Mesendoderm (in vitro differentiated cells): ENCODE measurements around the gene ZNF584.
A peak's percentile ranks its signal among the peaks of the same experiment; 100 is the strongest.

Experiments used
- DNase-seq: peaks from one replicate; pipeline ENCODE4 v3.0.0; 2013
- H2AK5ac ChIP-seq: 2 replicates; pipeline ENCODE4 v1.6.1; 2013; ENCODE audit warnings: low read length, inconsistent platforms
- H2BK120ac ChIP-seq: 2 replicates; pipeline ENCODE4 v1.6.1; 2013; ENCODE audit warnings: low read depth, mild to moderate bottlenecking, low read length, moderate library complexity, mixed read lengths
- H2BK15ac ChIP-seq: replicated peaks from 2 replicates; pipeline ENCODE4 v1.6.1; 2013; ENCODE audit warnings: low read depth, mild to moderate bottlenecking, moderate library complexity
- H2BK5ac ChIP-seq: 2 replicates; pipeline ENCODE4 v1.6.1; 2013; ENCODE audit warnings: low read length, inconsistent platforms
- H3K18ac ChIP-seq: 2 replicates; pipeline ENCODE4 v1.6.1; 2013; ENCODE audit warnings: mild to moderate bottlenecking, low read length, mixed read lengths
- H3K23ac ChIP-seq: one replicate; pipeline ENCODE4 v1.6.1; 2013; ENCODE audit warnings: low read length
- H3K27ac ChIP-seq: 2 replicates; pipeline ENCODE4 v1.5.1; 2013; ENCODE audit warnings: low read depth, mild to moderate bottlenecking, inconsistent platforms, low read length, moderate library complexity
- H3K27me3 ChIP-seq: 2 replicates; pipeline ENCODE4 v1.6.1; 2013; ENCODE audit warnings: low read length, control low read depth, mild to moderate bottlenecking, inconsistent platforms; ENCODE audit not compliant: insufficient read depth, poor library complexity
- H3K36me3 ChIP-seq: 2 replicates; pipeline ENCODE4 v1.6.1; 2013; ENCODE audit warnings: low read length, inconsistent platforms; ENCODE audit not compliant: control insufficient read depth, insufficient read depth
- H3K4ac ChIP-seq: one replicate; pipeline ENCODE4 v1.6.1; 2013; ENCODE audit warnings: low read depth, mild to moderate bottlenecking, low read length, moderate library complexity
- H3K4me1 ChIP-seq: 2 replicates; pipeline ENCODE4 v1.6.1; 2013; ENCODE audit warnings: low read depth, low read length, inconsistent platforms; ENCODE audit not compliant: control insufficient read depth
- H3K4me2 ChIP-seq: 2 replicates; pipeline ENCODE4 v1.6.1; 2013; ENCODE audit warnings: low read length
- H3K4me3 ChIP-seq: 2 replicates; pipeline ENCODE4 v1.5.1; 2013; ENCODE audit warnings: mild to moderate bottlenecking, low read length
- H3K56ac ChIP-seq: one replicate; pipeline ENCODE4 v1.6.1; 2013; ENCODE audit warnings: low read length
- H3K79me1 ChIP-seq: 2 replicates; pipeline ENCODE4 v1.6.1; 2013; ENCODE audit warnings: low read length, inconsistent platforms
- H3K79me2 ChIP-seq: 2 replicates; pipeline ENCODE4 v1.6.1; 2013; ENCODE audit warnings: mild to moderate bottlenecking, low read length; ENCODE audit not compliant: control insufficient read depth, insufficient read depth
- H3K9ac ChIP-seq: 2 replicates; pipeline ENCODE4 v1.6.1; 2013; ENCODE audit warnings: low read length, inconsistent platforms
- H4K5ac ChIP-seq: one replicate; pipeline ENCODE4 v1.6.1; 2013; ENCODE audit warnings: low read length
- H4K8ac ChIP-seq: one replicate; pipeline ENCODE4 v1.6.1; 2013; ENCODE audit warnings: low read depth, mild to moderate bottlenecking, control low read depth, low read length, moderate library complexity
- WGBS: extraction: QIAGEN DNeasy Blood & Tissue Kit; methylation state at CpG from one replicate; pipeline ENCODE4 v1.1.7; 2013; ENCODE audit warnings: low lambda C conversion rate, missing lambda C conversion rate; ENCODE audit not compliant: insufficient coverage; ENCODE audit errors: extremely low coverage; 5-methylcytosine and 5-hydroxymethylcytosine counted together

Gene ZNF584

DNA sequence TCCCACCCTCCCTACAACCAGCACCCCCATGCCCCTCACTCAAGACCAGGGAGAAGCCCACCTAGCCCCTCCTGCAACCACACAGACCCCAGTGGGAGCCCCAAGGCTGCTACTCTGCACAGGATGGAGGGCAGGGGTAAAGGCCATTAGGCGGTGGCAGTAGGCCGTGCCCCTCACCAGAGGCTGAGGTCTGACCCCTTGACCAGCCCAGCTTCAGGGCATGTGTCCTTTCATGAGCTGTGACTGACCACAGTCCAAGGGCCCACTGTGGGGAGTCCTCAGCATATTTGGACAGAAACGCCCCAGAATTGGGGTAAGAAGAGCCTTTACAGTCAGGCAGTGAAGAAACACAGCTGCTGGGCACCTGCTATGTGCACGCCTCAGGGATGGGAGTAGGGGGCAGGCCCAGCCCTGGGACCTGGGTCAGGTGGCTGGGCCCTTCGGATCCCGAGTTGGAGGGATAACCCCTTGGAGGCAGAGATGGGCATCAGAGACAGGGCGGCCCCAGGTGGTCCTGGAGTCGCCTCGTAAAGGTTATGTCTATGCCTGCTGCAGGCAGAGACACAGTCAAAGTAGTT is 23.0 kb upstream of the ZNF584 start:
- H3K27ac ChIP-seq = no peak overlapping the region
- peak overlapping the region; percentile 92 for H3K9ac ChIP-seq
- H3K27me3 ChIP-seq = no peaks in the 10 kb centered on the region
- H3K79me2 ChIP-seq = peaks cover 23% of the 10 kb centered on the region
- H4K5ac ChIP-seq = peak overlapping the region; percentile 84
- no peak overlapping the region for H2AK5ac ChIP-seq
- no peak overlapping the region for H3K18ac ChIP-seq
- H2BK5ac ChIP-seq = no peak overlapping the region
- peaks cover 6% of the 10 kb centered on the region for H3K36me3 ChIP-seq
- no peak for DNase-seq
- H3K4me3 ChIP-seq = no peak overlapping the region
- WGBS = no CpG with 5 or more reads among the region's 9 CpGs
- no peak overlapping the region for H2BK15ac ChIP-seq
- peaks cover 6% of the 10 kb centered on the region for H3K4me1 ChIP-seq
- H3K23ac ChIP-seq = no peak overlapping the region
- H3K4ac ChIP-seq = no peak overlapping the region
- H2BK120ac ChIP-seq = no peak overlapping the region
- no peak overlapping the region for H4K8ac ChIP-seq
- peak overlapping the region; percentile 49 for H3K4me2 ChIP-seq
- H3K79me1 ChIP-seq = peaks cover 8% of the 10 kb centered on the region
- peak overlapping the region; percentile 98 for H3K56ac ChIP-seq

DNA sequence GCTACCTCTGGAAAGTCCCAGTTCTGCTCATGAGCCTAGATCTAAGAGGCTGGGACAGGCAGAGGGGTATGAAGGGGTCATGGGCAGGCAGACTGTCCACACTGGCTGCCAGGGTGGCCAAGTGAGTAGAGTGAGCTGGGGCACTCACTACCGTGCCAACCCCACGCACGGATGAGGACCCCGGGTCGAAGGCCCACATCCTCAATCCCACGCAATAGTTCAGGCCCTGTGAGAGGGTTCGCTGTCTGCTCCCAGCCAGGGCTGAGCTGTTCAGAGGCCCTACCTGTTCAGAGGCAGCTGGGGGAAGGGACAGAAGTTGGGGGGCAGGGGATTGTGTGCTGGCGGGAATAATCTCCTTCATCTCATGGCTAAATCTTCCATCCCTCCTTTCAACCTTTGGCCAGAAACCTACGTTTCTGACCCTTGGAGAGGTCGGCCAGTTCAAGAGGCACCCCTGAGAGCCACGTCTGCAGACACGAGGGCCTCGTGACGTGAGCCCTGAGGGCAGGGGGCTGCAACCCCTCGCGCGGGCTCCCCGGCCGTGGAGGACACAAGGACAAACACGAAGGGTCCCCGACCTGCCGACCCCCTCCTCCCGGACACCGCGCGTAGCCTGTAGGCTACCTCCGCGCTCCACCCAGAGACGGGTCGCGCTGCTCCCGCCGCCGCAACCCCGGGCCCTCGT is 22.4 kb upstream of the ZNF584 start:
- Histone ChIP-seq H3K27ac (peak overlapping the region; percentile 87), H3K4me3 (peak overlapping the region; percentile 64), H3K79me2 (peaks cover 27% of the 10 kb centered on the region), H3K9ac (peak overlapping the region; percentile 92), H3K23ac (peak overlapping the region; percentile 52), H3K4ac (peak overlapping the region; percentile 94), H3K36me3 (peaks cover 9% of the 10 kb centered on the region), H3K4me2 (peak overlapping the region; percentile 49), H3K27me3 (no peaks in the 10 kb centered on the region), H2AK5ac (peak overlapping the region; percentile 57), H3K79me1 (peaks cover 10% of the 10 kb centered on the region), H4K5ac (peak overlapping the region; percentile 84), H3K56ac (peak overlapping the region; percentile 98), H2BK120ac (no peak overlapping the region), H2BK5ac (peak overlapping the region; percentile 52), H4K8ac (no peak overlapping the region), H3K18ac (peak overlapping the region; percentile 51), H2BK15ac (no peak overlapping the region), H3K4me1 (peaks cover 6% of the 10 kb centered on the region)
- no peak for DNase-seq
- no CpG with 5 or more reads among the region's 36 CpGs for WGBS

DNA sequence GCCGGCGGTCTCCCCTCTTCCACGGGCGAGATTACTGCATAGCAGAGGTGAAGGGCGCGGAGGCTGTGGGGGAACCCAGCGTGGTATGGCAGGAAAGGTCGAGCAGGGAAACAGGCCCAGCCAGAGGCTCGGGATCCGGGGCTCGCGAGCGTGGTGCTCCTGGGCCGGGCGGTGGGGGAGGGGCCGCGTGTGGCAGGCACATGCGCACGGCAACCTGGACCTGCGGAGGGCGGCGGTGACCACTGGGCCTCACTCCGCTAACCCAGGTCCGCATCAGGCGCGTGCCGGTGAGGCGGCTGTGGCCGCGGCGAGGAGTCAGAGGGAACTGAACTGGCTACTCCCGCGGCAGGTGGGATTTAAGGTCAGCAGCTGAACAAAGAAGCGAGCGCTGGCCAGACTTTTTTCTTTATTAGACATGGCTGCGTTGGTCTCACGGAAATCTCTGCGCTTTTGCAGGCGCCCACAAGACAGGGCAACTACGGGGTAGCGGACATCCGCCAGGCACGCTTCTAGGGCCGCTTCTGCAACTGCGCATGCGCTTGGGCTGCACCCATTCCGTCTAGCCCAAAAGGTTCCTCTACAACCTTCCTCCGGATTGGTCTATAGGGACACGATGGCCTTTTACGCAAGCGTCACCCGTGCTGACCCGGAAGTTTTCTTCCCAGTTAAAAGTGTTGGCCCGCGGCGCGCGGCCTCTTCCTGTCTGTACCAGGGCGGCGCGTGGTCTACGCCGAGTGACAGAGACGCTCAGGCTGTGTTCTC is 21.7 kb upstream of the ZNF584 start, which contains the start of gene RPS5:
Gene RPS5 (plus strand): TSS at position 694 of the 762 bp plus-strand sequence. CDS start 869 bp downstream, outside the sequence.
- Histone ChIP-seq H4K8ac (no peak within 1 kb of the TSS), H3K9ac (peak within 1 kb of the TSS; percentile 92), H3K4me2 (peak within 1 kb of the TSS; percentile 49), H3K23ac (peak within 1 kb of the TSS; percentile 52), H3K27me3 (no peaks in the 10 kb centered on the region), H3K4ac (peak within 1 kb of the TSS; percentile 94), H3K4me3 (peak within 1 kb of the TSS; percentile 78), H3K4me1 (peaks cover 6% of the 10 kb centered on the region), H2BK120ac (no peak within 1 kb of the TSS), H2AK5ac (no peak within 1 kb of the TSS), H3K36me3 (peaks cover 9% of the 10 kb centered on the region), H3K27ac (peak within 1 kb of the TSS; percentile 87), H4K5ac (no peak within 1 kb of the TSS), H3K79me1 (peaks cover 10% of the 10 kb centered on the region), H3K18ac (peak within 1 kb of the TSS; percentile 51), H3K79me2 (peaks cover 27% of the 10 kb centered on the region), H3K56ac (peak within 1 kb of the TSS; percentile 98), H2BK5ac (peak within 1 kb of the TSS; percentile 87), H2BK15ac (no peak within 1 kb of the TSS)
- WGBS = no CpG with 5 or more reads among the region's 64 CpGs
- peak; percentile 99 for DNase-seq

DNA sequence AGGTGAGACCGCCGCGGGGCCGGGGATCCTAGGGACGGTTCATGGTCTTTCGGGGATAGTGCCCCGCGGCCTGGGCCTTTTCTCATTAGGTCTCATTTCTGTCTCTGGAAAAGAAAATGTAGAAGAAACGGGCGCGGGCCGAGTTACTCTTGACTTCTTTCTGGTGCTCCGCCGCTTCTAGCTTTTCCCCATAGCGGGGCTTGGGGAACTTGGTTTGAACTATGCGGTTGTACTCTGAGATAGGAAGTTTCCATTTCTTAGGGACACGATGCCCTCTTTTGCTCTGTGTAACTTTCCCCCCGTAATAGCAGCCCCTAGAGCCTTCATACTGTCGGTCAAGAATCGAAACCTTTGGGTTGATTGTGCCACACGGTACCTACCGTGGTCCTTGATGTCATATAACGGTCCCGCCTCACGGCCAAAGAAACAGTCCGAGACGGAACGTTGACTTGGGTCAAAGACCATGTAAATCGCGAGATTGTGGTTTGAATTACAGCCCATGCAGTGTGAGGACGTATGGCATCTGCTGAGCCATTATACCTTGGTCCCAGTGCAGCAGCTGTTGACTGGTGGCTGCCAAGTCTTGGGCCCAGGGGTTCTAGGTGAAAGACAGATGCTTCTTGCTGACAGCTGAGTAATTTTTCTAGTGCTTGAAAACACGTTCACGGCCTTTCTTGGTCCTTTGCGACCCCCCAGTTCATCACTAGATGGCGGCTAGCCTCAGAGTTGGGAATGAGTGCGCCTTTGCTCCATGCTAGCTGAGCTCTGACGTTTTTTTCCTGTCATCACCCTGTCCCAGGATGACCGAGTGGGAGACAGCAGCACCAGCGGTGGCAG is 20.9 kb upstream of the ZNF584 start:
- Histone ChIP-seq H3K4me3 (peak overlapping the region; percentile 78), H3K36me3 (peaks cover 9% of the 10 kb centered on the region), H3K56ac (peak overlapping the region; percentile 85), H3K9ac (peak overlapping the region; percentile 89), H3K4me1 (peaks cover 6% of the 10 kb centered on the region), H4K5ac (no peak overlapping the region), H2BK15ac (no peak overlapping the region), H3K23ac (no peak overlapping the region), H2AK5ac (no peak overlapping the region), H3K27me3 (no peaks in the 10 kb centered on the region), H3K79me2 (peaks cover 27% of the 10 kb centered on the region), H2BK5ac (no peak overlapping the region), H3K79me1 (peaks cover 10% of the 10 kb centered on the region), H4K8ac (no peak overlapping the region), H3K18ac (no peak overlapping the region), H3K4ac (peak overlapping the region; percentile 94), H2BK120ac (no peak overlapping the region), H3K27ac (no peak overlapping the region), H3K4me2 (peak overlapping the region; percentile 34)
- DNase-seq = peak; percentile 35
- no CpG with 5 or more reads among the region's 39 CpGs for WGBS

DNA sequence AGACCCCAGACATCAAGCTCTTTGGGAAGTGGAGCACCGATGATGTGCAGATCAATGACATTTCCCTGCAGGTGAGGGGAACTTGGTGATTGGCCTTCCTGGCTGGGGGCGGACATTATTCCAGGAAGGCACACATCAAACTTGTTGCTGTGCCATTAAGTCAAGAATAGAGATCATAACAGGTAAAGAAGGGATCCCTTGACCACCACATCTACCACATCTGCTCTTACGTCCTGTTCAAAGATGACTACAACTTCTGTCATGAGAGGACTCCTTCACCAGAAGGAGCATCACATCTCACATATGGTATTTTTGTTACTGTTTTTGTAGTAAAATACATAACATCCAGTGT is 20.3 kb upstream of the ZNF584 start:
- Histone ChIP-seq H3K9ac (peak overlapping the region; percentile 89), H3K4ac (no peak overlapping the region), H4K8ac (no peak overlapping the region), H3K18ac (no peak overlapping the region), H3K4me1 (peaks cover 6% of the 10 kb centered on the region), H4K5ac (no peak overlapping the region), H3K4me2 (peak overlapping the region; percentile 34), H3K79me2 (peaks cover 27% of the 10 kb centered on the region), H2BK15ac (no peak overlapping the region), H3K56ac (peak overlapping the region; percentile 85), H2BK120ac (no peak overlapping the region), H2AK5ac (no peak overlapping the region), H3K23ac (no peak overlapping the region), H3K36me3 (peaks cover 14% of the 10 kb centered on the region), H3K79me1 (peaks cover 10% of the 10 kb centered on the region), H3K27ac (no peak overlapping the region), H2BK5ac (no peak overlapping the region), H3K4me3 (no peak overlapping the region), H3K27me3 (no peaks in the 10 kb centered on the region)
- WGBS = no CpG with 5 or more reads among the region's 3 CpGs
- no peak for DNase-seq
